Amniotic epithelial cell (primary cell): Measurements from ENCODE around the gene BTBD2.
A peak's percentile ranks its signal among the peaks of the same experiment; 100 is the strongest.
"Not testable (repeated sequence)": the region's sequence is repeated elsewhere in the genome, so short reads cannot be mapped to it uniquely, and the experiment has no call there.

Experiments used
- DNase-seq: peaks from one replicate; pipeline ENCODE4 v3.0.0-alpha.2; 2010; ENCODE audit warnings: low read depth

Gene BTBD2

GRCh38 chr19:2039959-2040646 is 24.6 kb upstream of the BTBD2 start:
- no peak for DNase-seq

- no peak for DNase-seq
These were observed 23.8 kb upstream of the BTBD2 start for GRCh38 chr19:2039089-2039958.

- DNase-seq: no peak
These were observed 23.0 kb upstream of the BTBD2 start for GRCh38 chr19:2038284-2039088.

- no peak for DNase-seq
These were observed 22.2 kb upstream of the BTBD2 start for GRCh38 chr19:2037651-2038255.

- no peak for DNase-seq
These were observed 20.9 kb upstream of the BTBD2 start for GRCh38 chr19:2036424-2036823.

GRCh38 chr19:2035590-2035991 is 20.1 kb upstream of the BTBD2 start:
- no peak for DNase-seq

- peak; percentile 40 for DNase-seq
These were observed 19.4 kb upstream of the BTBD2 start for GRCh38 chr19:2034729-2035589.

GRCh38 chr19:2034253-2034652 is 18.7 kb upstream of the BTBD2 start:
- DNase-seq: not testable (repeated sequence)

- no peak for DNase-seq
These were observed 18.3 kb upstream of the BTBD2 start for GRCh38 chr19:2033825-2034159.

GRCh38 chr19:2033115-2033824 is 17.8 kb upstream of the BTBD2 start:
- no peak for DNase-seq

- DNase-seq: peak; percentile 93
These were observed 16.9 kb upstream of the BTBD2 start for GRCh38 chr19:2032296-2032941.

GRCh38 chr19:2027361-2027760 is 11.8 kb upstream of the BTBD2 start:
- DNase-seq: peak; percentile 73

GRCh38 chr19:2026770-2027169 is 11.3 kb upstream of the BTBD2 start:
- DNase-seq: no peak

- DNase-seq: no peak
These were observed 6.8 kb upstream of the BTBD2 start for GRCh38 chr19:2022289-2022688.

GRCh38 chr19:2021453-2022140 is 6.1 kb upstream of the BTBD2 start:
- DNase-seq: no peak

- no peak for DNase-seq
These were observed 3.2 kb upstream of the BTBD2 start for GRCh38 chr19:2018752-2019151.

- DNase-seq: peak; percentile 90
These were observed 710 bp upstream of the BTBD2 start for GRCh38 chr19:2016041-2016807.

- no peak for DNase-seq
These were observed 545 bp downstream of the BTBD2 start for GRCh38 chr19:2014731-2015607.
